ENCODE data around the gene FEZ2. TPM values are rescaled to one million over a fixed set of nuclear protein-coding genes. Genes with fewer than 3 reads are reported as not detected.

Gene FEZ2
- total RNA-seq, 3 donors from 2014 or later (not counting 1 experiment from before 2014, with no cell fraction given): 25.9 to 41.7 (median 36.0) TPM

- ATAC-seq: no peak
- Histone ChIP-seq H3K36me3 (ENCODE audit: control insufficient read depth, insufficient read depth, low read length) (peaks cover 44% of the 10 kb centered on the region), H3K27ac (ENCODE audit: low read length) (no peak overlapping the region), H3K4me3 (ENCODE audit: low read length) (no peak overlapping the region), H3K4me1 (ENCODE audit: control insufficient read depth, insufficient read depth, low read length) (no peaks in the 10 kb centered on the region), H3K27me3 (ENCODE audit: control insufficient read depth, insufficient read depth, low read length) (no peaks in the 10 kb centered on the region), H3K9me3 (ENCODE audit: control insufficient read depth, insufficient read depth, low read length) (no peaks in the 10 kb centered on the region)
- H3K27ac Mint-ChIP-seq: no peak overlapping the region
- no peaks in the 10 kb centered on the region for H3K9me3 Mint-ChIP-seq
- H3K36me3 Mint-ChIP-seq: peaks cover 29% of the 10 kb centered on the region
- no peak overlapping the region for H3K4me3 Mint-ChIP-seq
- no peak for DNase-seq
- no peaks in the 10 kb centered on the region for H3K4me1 Mint-ChIP-seq
- TF ChIP-seq CTCF (IDR thresholded peaks at IDR 0.05): no peak
- intact Hi-C loops (cut with micrococcal nuclease): no loop called here
- WGBS (ENCODE audit: insufficient coverage): 92% methylated on average over 1 of the region's 2 CpGs
- no peaks in the 10 kb centered on the region for H3K27me3 Mint-ChIP-seq (ENCODE audit: low read depth in 2 of 2)
Observed at GRCh38 chr2:36574560-36574959, 23.4 kb downstream of the FEZ2 start.

- peaks cover 18% of the 10 kb centered on the region for H3K36me3 Mint-ChIP-seq
- Histone ChIP-seq H3K4me3 (ENCODE audit: low read length) (no peak overlapping the region), H3K9me3 (ENCODE audit: control insufficient read depth, insufficient read depth, low read length) (no peaks in the 10 kb centered on the region), H3K27me3 (ENCODE audit: control insufficient read depth, insufficient read depth, low read length) (no peaks in the 10 kb centered on the region), H3K4me1 (ENCODE audit: control insufficient read depth, insufficient read depth, low read length) (no peaks in the 10 kb centered on the region), H3K36me3 (ENCODE audit: control insufficient read depth, insufficient read depth, low read length) (peaks cover 33% of the 10 kb centered on the region), H3K27ac (ENCODE audit: low read length) (no peak overlapping the region)
- no peaks in the 10 kb centered on the region for H3K27me3 Mint-ChIP-seq (ENCODE audit: low read depth in 2 of 2)
- DNase-seq (no peak), ATAC-seq (no peak)
- intact Hi-C loops (cut with micrococcal nuclease): no loop called here
- H3K4me1 Mint-ChIP-seq: no peaks in the 10 kb centered on the region
- no peak for TF ChIP-seq CTCF (IDR thresholded peaks at IDR 0.05)
- no peaks in the 10 kb centered on the region for H3K9me3 Mint-ChIP-seq
- no peak overlapping the region for H3K27ac Mint-ChIP-seq
- no CpG with 5 or more reads among the region's 1 CpG for WGBS (ENCODE audit: insufficient coverage)
- H3K4me3 Mint-ChIP-seq: no peak overlapping the region
Observed at GRCh38 chr2:36573165-36573564, 24.8 kb downstream of the FEZ2 start.

- Mint-ChIP-seq H3K4me3 (no peak overlapping the region), H3K9me3 (no peaks in the 10 kb centered on the region), H3K27ac (no peak overlapping the region), H3K4me1 (no peaks in the 10 kb centered on the region), H3K27me3 (ENCODE audit: low read depth in 2 of 2) (no peaks in the 10 kb centered on the region), H3K36me3 (peaks cover 13% of the 10 kb centered on the region)
- no peaks in the 10 kb centered on the region for H3K4me1 ChIP-seq (ENCODE audit: control insufficient read depth, insufficient read depth, low read length)
- intact Hi-C loops (cut with micrococcal nuclease): no loop called here
- no peak for TF ChIP-seq CTCF (IDR thresholded peaks at IDR 0.05)
- WGBS (ENCODE audit: insufficient coverage): 100% methylated on average over 1 of the region's 4 CpGs
- peaks cover 31% of the 10 kb centered on the region for H3K36me3 ChIP-seq (ENCODE audit: control insufficient read depth, insufficient read depth, low read length)
- ATAC-seq (no peak), DNase-seq (no peak)
- H3K27me3 ChIP-seq (ENCODE audit: control insufficient read depth, insufficient read depth, low read length): no peaks in the 10 kb centered on the region
- H3K27ac ChIP-seq (ENCODE audit: low read length): no peak overlapping the region
- H3K9me3 ChIP-seq (ENCODE audit: control insufficient read depth, insufficient read depth, low read length): no peaks in the 10 kb centered on the region
- H3K4me3 ChIP-seq (ENCODE audit: low read length): no peak overlapping the region
Observed at GRCh38 chr2:36572719-36573059, 25.3 kb downstream of the FEZ2 start.

- Mint-ChIP-seq H3K4me1 (no peaks in the 10 kb centered on the region), H3K27ac (no peak overlapping the region), H3K4me3 (no peak overlapping the region), H3K9me3 (no peaks in the 10 kb centered on the region), H3K27me3 (ENCODE audit: low read depth in 2 of 2) (no peaks in the 10 kb centered on the region), H3K36me3 (peaks cover 11% of the 10 kb centered on the region)
- no peak overlapping the region for H3K4me3 ChIP-seq (ENCODE audit: low read length)
- WGBS (ENCODE audit: insufficient coverage): 88% methylated on average over 2 of the region's 3 CpGs
- no peaks in the 10 kb centered on the region for H3K27me3 ChIP-seq (ENCODE audit: control insufficient read depth, insufficient read depth, low read length)
- H3K36me3 ChIP-seq (ENCODE audit: control insufficient read depth, insufficient read depth, low read length): peaks cover 28% of the 10 kb centered on the region
- DNase-seq (no peak), ATAC-seq (no peak)
- no peaks in the 10 kb centered on the region for H3K4me1 ChIP-seq (ENCODE audit: control insufficient read depth, insufficient read depth, low read length)
- no peaks in the 10 kb centered on the region for H3K9me3 ChIP-seq (ENCODE audit: control insufficient read depth, insufficient read depth, low read length)
- H3K27ac ChIP-seq (ENCODE audit: low read length): no peak overlapping the region
- intact Hi-C loops (cut with micrococcal nuclease): no loop called here
- TF ChIP-seq CTCF (IDR thresholded peaks at IDR 0.05): no peak
Observed at GRCh38 chr2:36572054-36572718, 25.8 kb downstream of the FEZ2 start.

All from natural killer cell (primary cell).